NB4 (cell line): Measurements from ENCODE around the gene PLXNA2.

Experiments used
- DNase-seq: peaks from one replicate; pipeline ENCODE4 v3.0.0; 2010; ENCODE audit warnings: low read depth
- H3K4me3 ChIP-seq: one replicate; pipeline ENCODE4 v1.5.1; 2011; ENCODE audit warnings: mild to moderate bottlenecking, low read depth, low read length, moderate library complexity
- CTCF ChIP-seq: IDR thresholded peaks from one replicate; pipeline ENCODE4 v1.5.1; 2012; ENCODE audit warnings: low read depth, low read length
- MAX ChIP-seq: IDR thresholded peaks from 2 replicates; pipeline ENCODE4 v1.6.1; 2011; ENCODE audit warnings: low read depth, low read length
- MYC ChIP-seq: IDR thresholded peaks from 2 replicates; pipeline ENCODE4 v1.6.1; 2011; ENCODE audit warnings: low read depth, low read length
- POLR2A ChIP-seq: IDR thresholded peaks from 2 replicates; pipeline ENCODE4 v1.6.1; 2011; ENCODE audit warnings: mild to moderate bottlenecking; ENCODE audit not compliant: insufficient read length; ENCODE audit errors: extremely low read depth

The PLXNA2 gene

GRCh38 chr1:208224192-208224713 is 19.9 kb downstream of the PLXNA2 start:
- no peak for TF ChIP-seq CTCF
- no peak for TF ChIP-seq MYC
- DNase-seq, result no peak
- no peak overlapping the region for H3K4me3 ChIP-seq

GRCh38 chr1:208223136-208223535 is 21.0 kb downstream of the PLXNA2 start:
- DNase-seq, result no peak
- TF ChIP-seq MYC (no peak), POLR2A (no peak), CTCF (no peak), MAX (no peak)
- no peak overlapping the region for H3K4me3 ChIP-seq

GRCh38 chr1:208222376-208223126 is 21.6 kb downstream of the PLXNA2 start:
- DNase-seq, result no peak
- no peak overlapping the region for H3K4me3 ChIP-seq
- no peak for TF ChIP-seq MYC
- no peak for TF ChIP-seq CTCF
- TF ChIP-seq MAX, result no peak
- TF ChIP-seq POLR2A, result no peak

GRCh38 chr1:208221291-208221622 is 22.9 kb downstream of the PLXNA2 start:
- H3K4me3 ChIP-seq, result no peak overlapping the region
- TF ChIP-seq POLR2A (no peak), MAX (no peak), MYC (no peak), CTCF (no peak)
- no peak for DNase-seq

- H3K4me3 ChIP-seq, result peak overlapping the region; percentile 28
- DNase-seq, result peak; percentile 86
- TF ChIP-seq CTCF (no peak), MAX (no peak), POLR2A (no peak), MYC (no peak)
These were observed 24.4 kb downstream of the PLXNA2 start for GRCh38 chr1:208219659-208220282.
